Keratinocyte (primary cell): ENCODE results near the gene PLB1. TPM values are rescaled to one million over a fixed set of nuclear protein-coding genes. Genes with fewer than 3 reads are reported as not detected.

ENCODE experiments used
- DNase-seq: peaks from one replicate; pipeline ENCODE4 v3.0.0-alpha.2; 2011; ENCODE audit warnings: low read depth, missing footprints, low spot score
- FAIRE-seq: peaks from 2 replicates; lab custom pipeline; 2011; peaks lifted over from hg19 to GRCh38; lab: Jason Lieb, UNC
- H2AFZ ChIP-seq: 2 replicates; pipeline ENCODE4 v1.6.0; 2012; ENCODE audit warnings: low read length, control low read depth, inconsistent platforms; ENCODE audit not compliant: control insufficient read depth
- H3K27ac ChIP-seq: 2 replicates; pipeline ENCODE4 v1.5.1; 2011; ENCODE audit warnings: low read length; ENCODE audit not compliant: control insufficient read depth, insufficient read depth
- H3K27me3 ChIP-seq: 3 replicates; pipeline ENCODE4 v1.6.0; 2011; ENCODE audit warnings: low read length; ENCODE audit not compliant: control insufficient read depth, insufficient read depth; ENCODE audit errors: extremely low read depth
- H3K36me3 ChIP-seq, 2 experiments: 2 replicates in 1 of 2; 3 replicates in 1 of 2; pipeline ENCODE4 v1.5.1; 2011; ENCODE audit warnings: low read length in 2 of 2, mild to moderate bottlenecking in 1 of 2; ENCODE audit not compliant: control insufficient read depth in 2 of 2, insufficient read depth in 2 of 2; ENCODE audit errors: extremely low read depth in 1 of 2
- H3K4me1 ChIP-seq: 3 replicates; pipeline ENCODE4 v1.5.1; 2011; ENCODE audit warnings: low read length; ENCODE audit not compliant: control insufficient read depth, insufficient read depth; ENCODE audit errors: extremely low read depth
- H3K4me2 ChIP-seq: 3 replicates; pipeline ENCODE4 v1.6.0; 2011; ENCODE audit warnings: low read depth, low read length; ENCODE audit not compliant: control insufficient read depth, insufficient read depth; ENCODE audit errors: extremely low read depth
- H3K4me3 ChIP-seq, 3 experiments: fragments of 200-600 bp in 1 of 3; sonication (generic) in 1 of 3; 2 replicates in 2 of 3; 3 replicates in 1 of 3; pipeline ENCODE4 v1.5.1; 2011 to 2016; ENCODE audit warnings: low read length in 3 of 3, mild to moderate bottlenecking in 3 of 3, control low read depth in 2 of 3, inconsistent platforms in 1 of 3, low read depth in 1 of 3, mixed read lengths in 1 of 3, mixed run types in 1 of 3, moderate library complexity in 1 of 3; ENCODE audit not compliant: control insufficient read depth in 2 of 3, insufficient read depth in 2 of 3; ENCODE audit errors: extremely low read depth in 1 of 3
- H3K79me2 ChIP-seq: 2 replicates; pipeline ENCODE4 v1.6.0; 2012; ENCODE audit warnings: low read length; ENCODE audit not compliant: control insufficient read depth, insufficient read depth
- H3K9ac ChIP-seq: 3 replicates; pipeline ENCODE4 v1.6.0; 2011; ENCODE audit warnings: low read length; ENCODE audit not compliant: control insufficient read depth, insufficient read depth; ENCODE audit errors: extremely low read depth
- H3K9me1 ChIP-seq: 3 replicates; pipeline ENCODE4 v1.6.0; 2011; ENCODE audit warnings: low read length; ENCODE audit not compliant: control insufficient read depth, insufficient read depth; ENCODE audit errors: extremely low read depth
- H3K9me3 ChIP-seq: 2 replicates; pipeline ENCODE4 v1.5.1; 2012; ENCODE audit warnings: low read depth, low read length; ENCODE audit not compliant: control insufficient read depth
- H4K20me1 ChIP-seq: 3 replicates; pipeline ENCODE4 v1.6.0; 2011; ENCODE audit warnings: low read length; ENCODE audit not compliant: control insufficient read depth, insufficient read depth; ENCODE audit errors: extremely low read depth
- EZH2 ChIP-seq: IDR thresholded peaks from one replicate; pipeline ENCODE4 v1.6.1; 2012; ENCODE audit warnings: inconsistent platforms, mild to moderate bottlenecking, low read length, moderate library complexity
- dilution Hi-C: fragments of 300-500 bp; cut with MboI; formaldehyde crosslinking; loops from one replicate; pipeline ENCODE4 v1.7.0; 2020; ENCODE audit warnings: low sequenced_read_pairs; ENCODE audit not compliant: extremely low pct_ligation_motif_present
- polyA plus RNA-seq, 5 experiments: library from polyadenylated mRNA; depleted of rRNA in 3 of 5; stranded (reverse) in 3 of 5; stranded (forward) in 1 of 5; unstranded in 1 of 5; fragments of >200 nt; gene quantifications; 1 replicate in 1 of 5; 2 replicates in 3 of 5; 3 replicates in 1 of 5; pipeline versions ENCODE4 v1.2.1 to v1.2.3, GENCODE V29; 2011 to 2012; ENCODE audit warnings: missing spikeins in 2 of 5, low read depth in 1 of 5, low replicate concordance in 1 of 5
- TF ChIP-seq, protein P1 (sequence below), 3 experiments: IDR thresholded peaks in 1 of 3; conservative IDR thresholded peaks in 1 of 3; optimal IDR thresholded peaks in 1 of 3; 2 replicates in 2 of 3; 3 replicates in 1 of 3; pipeline versions ENCODE3 to v1.5.1; 2011; ENCODE audit warnings: low read length in 3 of 3, mild to moderate bottlenecking in 3 of 3, moderate library complexity in 2 of 3, control low read depth in 1 of 3, inconsistent platforms in 1 of 3; ENCODE audit not compliant: insufficient read depth in 2 of 3; ENCODE audit errors: extremely low read depth in 1 of 3

PLB1 gene
- polyA plus RNA-seq, 1 donor (not counting 4 experiments of a cell fraction or from before 2014, with no cell fraction given) = 6.7 TPM

DNA sequence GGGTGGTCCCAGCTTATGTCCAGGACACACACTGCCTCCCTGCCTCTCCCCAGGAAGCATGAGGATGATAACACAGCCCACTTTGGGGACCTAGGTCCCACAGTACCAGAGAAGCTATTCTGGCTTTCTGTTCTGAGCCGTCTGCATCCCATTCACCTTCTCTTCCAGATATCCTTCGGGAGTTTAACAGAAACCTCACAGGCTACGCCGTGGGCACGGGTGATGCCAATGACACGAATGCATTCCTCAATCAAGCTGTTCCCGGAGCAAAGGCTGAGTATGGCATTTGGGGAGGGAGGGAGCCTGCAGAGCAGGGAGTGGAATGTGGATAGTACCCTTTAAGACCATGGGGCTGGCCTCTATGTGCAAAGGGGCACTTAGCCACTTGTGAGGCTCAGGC lies 102.6 kb downstream of the PLB1 start:
- Histone ChIP-seq H3K4me2 (no peak overlapping the region), H3K4me1 (peaks cover 30% of the 10 kb centered on the region), H3K27me3 (no peaks in the 10 kb centered on the region), H2AFZ (no peak overlapping the region), H3K9me1 (no peaks in the 10 kb centered on the region), H3K9ac (no peak overlapping the region), H4K20me1 (no peaks in the 10 kb centered on the region), H3K4me3 (no peak overlapping the region), H3K79me2 (no peaks in the 10 kb centered on the region), H3K9me3 (no peaks in the 10 kb centered on the region), H3K27ac (no peak overlapping the region), H3K36me3 (no peaks in the 10 kb centered on the region)
- FAIRE-seq (no peak), DNase-seq (no peak)
- dilution Hi-C loops = no loop called here
- TF ChIP-seq, protein P1, sequence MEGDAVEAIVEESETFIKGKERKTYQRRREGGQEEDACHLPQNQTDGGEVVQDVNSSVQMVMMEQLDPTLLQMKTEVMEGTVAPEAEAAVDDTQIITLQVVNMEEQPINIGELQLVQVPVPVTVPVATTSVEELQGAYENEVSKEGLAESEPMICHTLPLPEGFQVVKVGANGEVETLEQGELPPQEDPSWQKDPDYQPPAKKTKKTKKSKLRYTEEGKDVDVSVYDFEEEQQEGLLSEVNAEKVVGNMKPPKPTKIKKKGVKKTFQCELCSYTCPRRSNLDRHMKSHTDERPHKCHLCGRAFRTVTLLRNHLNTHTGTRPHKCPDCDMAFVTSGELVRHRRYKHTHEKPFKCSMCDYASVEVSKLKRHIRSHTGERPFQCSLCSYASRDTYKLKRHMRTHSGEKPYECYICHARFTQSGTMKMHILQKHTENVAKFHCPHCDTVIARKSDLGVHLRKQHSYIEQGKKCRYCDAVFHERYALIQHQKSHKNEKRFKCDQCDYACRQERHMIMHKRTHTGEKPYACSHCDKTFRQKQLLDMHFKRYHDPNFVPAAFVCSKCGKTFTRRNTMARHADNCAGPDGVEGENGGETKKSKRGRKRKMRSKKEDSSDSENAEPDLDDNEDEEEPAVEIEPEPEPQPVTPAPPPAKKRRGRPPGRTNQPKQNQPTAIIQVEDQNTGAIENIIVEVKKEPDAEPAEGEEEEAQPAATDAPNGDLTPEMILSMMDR (optimal IDR thresholded peaks at IDR 0.05 in 1 of 3, IDR thresholded peaks at IDR 0.05 in 1 of 3, conservative IDR thresholded peaks at IDR 0.05 in 1 of 3; ENCODE audit: extremely low read depth in 1 of 3, insufficient read depth in 2 of 3, low read length in 3 of 3) = no peak
- TF ChIP-seq EZH2 = no peak

DNA sequence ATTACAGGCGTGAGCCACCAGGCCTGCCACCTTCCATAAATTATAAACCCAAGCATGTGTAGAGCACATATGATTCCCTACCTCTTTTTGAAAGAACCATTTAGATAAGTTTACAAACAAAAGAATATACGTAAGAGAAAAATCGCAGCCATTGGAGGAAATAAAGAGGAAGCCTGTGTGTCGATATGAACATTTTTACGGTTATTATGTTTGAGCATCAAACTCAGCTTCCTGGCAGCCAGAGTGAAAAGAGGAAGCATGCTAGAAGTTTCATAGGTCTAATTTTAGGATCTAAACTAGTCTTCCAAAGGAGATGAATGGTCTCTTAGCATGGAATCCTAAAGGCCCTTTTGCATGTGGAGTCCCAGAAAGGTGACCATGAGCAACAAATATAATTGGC lies 104.3 kb downstream of the PLB1 start:
- dilution Hi-C loops = no loop called here
- no peak overlapping the region for H3K9ac ChIP-seq
- H3K4me1 ChIP-seq = peaks cover 19% of the 10 kb centered on the region
- DNase-seq (no peak), FAIRE-seq (no peak)
- H3K9me1 ChIP-seq = no peaks in the 10 kb centered on the region
- no peaks in the 10 kb centered on the region for H3K9me3 ChIP-seq
- H3K4me2 ChIP-seq = no peak overlapping the region
- H3K79me2 ChIP-seq = no peaks in the 10 kb centered on the region
- no peak overlapping the region for H2AFZ ChIP-seq
- TF ChIP-seq, protein P1 (optimal IDR thresholded peaks at IDR 0.05 in 1 of 3, IDR thresholded peaks at IDR 0.05 in 1 of 3, conservative IDR thresholded peaks at IDR 0.05 in 1 of 3; ENCODE audit: extremely low read depth in 1 of 3, insufficient read depth in 2 of 3, low read length in 3 of 3) = no peak
- no peak for TF ChIP-seq EZH2
- H4K20me1 ChIP-seq = no peaks in the 10 kb centered on the region
- H3K36me3 ChIP-seq = no peaks in the 10 kb centered on the region
- H3K27me3 ChIP-seq = no peaks in the 10 kb centered on the region
- H3K4me3 ChIP-seq = no peak overlapping the region
- no peak overlapping the region for H3K27ac ChIP-seq
